Stomach (tissue), 4 donors: Measurements from ENCODE around the gene ELN.

Source experiments
- EP300 ChIP-seq: sonication (generic); formaldehyde crosslinking; IDR thresholded peaks from one replicate; pipeline ENCODE4 v1.6.1; 2017; ENCODE audit warnings: antibody characterized with exemption
- POLR2A ChIP-seq, 4 donors: fragments of 450-650 bp; IDR thresholded peaks; one replicate each; pipeline ENCODE4 v1.6.1; 2016; ENCODE audit warnings: antibody characterized with exemption in 4 of 4, control low read depth in 2 of 4, mild to moderate bottlenecking in 1 of 4, moderate library complexity in 1 of 4
- POLR2AphosphoS5 ChIP-seq, 3 donors: sonication (generic); formaldehyde crosslinking; IDR thresholded peaks; one replicate each; pipeline ENCODE4 v1.6.1; 2016; ENCODE audit warnings: antibody characterized with exemption in 3 of 3
- TF ChIP-seq, protein P1 (sequence below), 7 experiments: fragments of 450-650 bp in 4 of 7; fragments of 200-600 bp in 3 of 7; sonication (generic) in 3 of 7; IDR thresholded peaks; one replicate each; pipeline ENCODE4 v1.5.1; 2016 to 2019; ENCODE audit warnings: antibody characterized with exemption in 7 of 7, control low read depth in 2 of 7, mild to moderate bottlenecking in 1 of 7

DNA sequence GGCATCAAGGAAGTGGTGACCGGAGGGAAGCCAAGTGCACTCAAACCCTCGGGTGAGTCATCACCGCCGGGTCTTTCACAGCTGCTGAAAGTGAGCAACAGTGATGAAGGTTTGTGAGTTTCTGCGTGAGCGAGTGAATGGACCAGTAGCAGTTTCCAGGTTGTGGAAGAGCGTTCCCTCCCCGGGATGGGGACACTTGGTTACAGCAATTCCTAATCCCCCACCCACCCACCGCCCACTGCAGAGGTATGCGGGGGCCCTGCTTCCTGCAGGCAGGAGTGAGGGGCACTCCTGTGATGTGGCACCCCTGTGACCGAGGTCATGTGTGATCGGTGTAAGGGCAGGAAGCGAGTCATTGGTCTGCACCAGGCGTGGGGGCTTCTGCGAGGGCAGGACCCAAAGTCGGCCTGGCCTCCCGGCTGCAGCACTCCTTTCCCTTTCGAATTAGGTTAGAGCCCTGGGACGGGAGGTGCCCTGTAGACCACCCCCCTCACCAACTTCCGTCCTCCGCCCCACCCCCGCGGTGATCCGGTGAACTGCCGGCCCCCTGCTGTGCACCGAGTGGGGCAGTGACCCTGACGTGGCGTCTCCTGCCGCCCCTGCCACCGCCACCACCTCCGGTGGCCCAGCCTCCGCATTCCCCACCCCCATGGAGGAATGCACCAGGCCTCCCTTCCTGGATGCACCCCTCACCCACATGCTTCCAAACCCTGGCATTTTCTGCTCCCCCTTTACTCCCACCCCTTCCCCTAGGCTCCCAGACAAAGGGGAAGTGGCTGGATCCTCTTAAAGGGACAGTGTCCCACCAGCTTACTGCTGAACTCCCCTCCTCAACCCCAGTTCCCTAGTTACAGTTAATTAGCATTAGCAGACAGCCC is 66.5 kb downstream of the ELN start:
- TF ChIP-seq, protein P1, sequence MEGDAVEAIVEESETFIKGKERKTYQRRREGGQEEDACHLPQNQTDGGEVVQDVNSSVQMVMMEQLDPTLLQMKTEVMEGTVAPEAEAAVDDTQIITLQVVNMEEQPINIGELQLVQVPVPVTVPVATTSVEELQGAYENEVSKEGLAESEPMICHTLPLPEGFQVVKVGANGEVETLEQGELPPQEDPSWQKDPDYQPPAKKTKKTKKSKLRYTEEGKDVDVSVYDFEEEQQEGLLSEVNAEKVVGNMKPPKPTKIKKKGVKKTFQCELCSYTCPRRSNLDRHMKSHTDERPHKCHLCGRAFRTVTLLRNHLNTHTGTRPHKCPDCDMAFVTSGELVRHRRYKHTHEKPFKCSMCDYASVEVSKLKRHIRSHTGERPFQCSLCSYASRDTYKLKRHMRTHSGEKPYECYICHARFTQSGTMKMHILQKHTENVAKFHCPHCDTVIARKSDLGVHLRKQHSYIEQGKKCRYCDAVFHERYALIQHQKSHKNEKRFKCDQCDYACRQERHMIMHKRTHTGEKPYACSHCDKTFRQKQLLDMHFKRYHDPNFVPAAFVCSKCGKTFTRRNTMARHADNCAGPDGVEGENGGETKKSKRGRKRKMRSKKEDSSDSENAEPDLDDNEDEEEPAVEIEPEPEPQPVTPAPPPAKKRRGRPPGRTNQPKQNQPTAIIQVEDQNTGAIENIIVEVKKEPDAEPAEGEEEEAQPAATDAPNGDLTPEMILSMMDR (IDR thresholded peaks at IDR 0.05): no peak
- TF ChIP-seq POLR2A (IDR thresholded peaks at IDR 0.05) (no peak), POLR2AphosphoS5 (IDR thresholded peaks at IDR 0.05) (peak in 2 of 3 donors; percentile 28 to 61), EP300 (no peak)
